Mucosa of stomach (tissue), 1 donor: ENCODE results near the gene FAM47E.
A peak's percentile ranks its signal among the peaks of the same experiment; 100 is the strongest.

Experiments
- H3K27me3 ChIP-seq: one replicate; pipeline ENCODE4 v1.7.0; 2013; ENCODE audit warnings: mild to moderate bottlenecking, low read length; ENCODE audit not compliant: control insufficient read depth, insufficient read depth
- H3K36me3 ChIP-seq: one replicate; pipeline ENCODE4 v1.7.0; 2013; ENCODE audit warnings: low read length; ENCODE audit not compliant: control insufficient read depth, insufficient read depth
- H3K4me1 ChIP-seq: one replicate; pipeline ENCODE4 v1.7.0; 2013; ENCODE audit warnings: mild to moderate bottlenecking, low read length; ENCODE audit not compliant: control insufficient read depth, insufficient read depth
- H3K4me3 ChIP-seq: one replicate; pipeline ENCODE4 v1.7.0; 2013; ENCODE audit warnings: low read length
- H3K9ac ChIP-seq: one replicate; pipeline ENCODE4 v1.7.0; 2013; ENCODE audit warnings: mild to moderate bottlenecking, low read length, moderate library complexity
- H3K9me3 ChIP-seq: one replicate; pipeline ENCODE4 v1.7.0; 2013; ENCODE audit warnings: mild to moderate bottlenecking, low read length, moderate library complexity; ENCODE audit not compliant: control insufficient read depth
- donor health status: Pancreatic carcinoma.

The FAM47E gene

DNA sequence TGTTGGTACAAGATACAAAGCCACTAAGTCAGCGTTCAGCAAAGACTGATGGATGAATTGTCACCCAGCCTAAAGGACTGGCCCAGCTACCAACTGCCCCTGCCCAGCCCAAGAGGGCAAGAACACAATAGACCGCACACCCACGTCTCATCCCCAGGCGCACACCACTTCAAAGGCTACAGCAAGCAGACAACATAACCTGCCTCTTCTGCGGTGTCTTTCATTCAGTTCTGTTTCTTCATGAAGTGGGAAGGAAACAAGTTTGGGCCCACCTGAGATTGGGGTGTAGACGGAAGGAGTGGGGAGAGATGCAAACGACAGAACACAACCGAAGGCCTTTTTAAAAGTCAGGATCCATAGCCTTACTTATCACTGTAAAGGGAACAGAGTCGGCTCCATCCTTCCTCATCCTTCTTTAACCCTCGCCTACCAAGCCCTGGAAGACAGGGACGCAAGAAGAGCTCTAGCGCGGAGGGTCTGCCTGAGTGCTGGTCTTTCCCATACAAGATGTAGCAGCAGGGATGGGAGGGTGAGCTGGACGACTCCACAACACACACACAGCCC, 38.6 kb upstream of the FAM47E start:
- H3K4me1 ChIP-seq = peaks cover 57% of the 10 kb centered on the region
- peak overlapping the region; percentile 37 for H3K4me3 ChIP-seq
- H3K9me3 ChIP-seq = no peaks in the 10 kb centered on the region
- no peaks in the 10 kb centered on the region for H3K36me3 ChIP-seq
- H3K9ac ChIP-seq = peak overlapping the region; percentile 77
- no peaks in the 10 kb centered on the region for H3K27me3 ChIP-seq

DNA sequence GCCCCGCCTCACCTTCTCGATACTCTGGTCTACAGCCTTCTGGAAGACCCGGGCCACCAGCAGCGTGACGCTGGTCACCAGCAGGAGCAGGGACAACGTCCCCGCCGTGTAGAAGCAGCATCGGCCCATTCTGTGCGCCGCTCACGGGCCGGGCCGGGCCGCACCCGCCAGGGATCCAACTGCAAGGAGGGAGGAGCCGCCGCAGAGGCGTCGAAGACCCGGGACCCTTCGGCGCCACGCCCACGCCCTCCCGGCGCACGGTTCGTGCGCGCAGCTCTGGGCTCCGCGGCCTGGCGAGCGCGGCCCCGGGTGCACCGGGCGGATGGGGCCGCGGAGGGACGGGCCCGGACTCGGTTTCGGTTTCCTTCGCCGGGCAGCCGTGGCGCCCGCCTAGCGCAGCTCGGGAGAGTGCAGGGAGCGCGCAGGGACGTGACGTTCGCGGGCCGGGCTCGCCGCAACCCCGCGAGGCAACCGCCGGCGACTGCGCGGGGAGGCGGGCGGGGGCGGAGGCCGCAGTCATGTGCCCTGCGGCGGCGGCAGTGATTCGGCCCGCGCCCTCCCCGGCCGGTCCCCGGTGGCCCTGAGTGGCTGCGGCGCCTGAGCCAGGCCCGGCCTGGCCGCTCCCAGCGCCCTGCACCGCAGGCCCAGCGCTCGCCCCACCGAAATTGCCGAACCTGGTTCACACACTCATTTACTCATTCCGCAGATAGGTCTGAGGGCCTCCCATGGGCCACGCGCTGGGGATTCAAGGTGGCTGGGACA, 37.9 kb upstream of the FAM47E start, which contains the start of gene SCARB2:
Gene SCARB2 (minus strand): TSS at position 410 of the 762 bp plus-strand sequence. CDS start 281 bp downstream, at position 129.
- Histone ChIP-seq H3K4me3 (peak within 1 kb of the TSS; percentile 67), H3K9me3 (no peaks in the 10 kb centered on the region), H3K4me1 (peaks cover 50% of the 10 kb centered on the region), H3K27me3 (no peaks in the 10 kb centered on the region), H3K9ac (peak within 1 kb of the TSS; percentile 77), H3K36me3 (no peaks in the 10 kb centered on the region)

DNA sequence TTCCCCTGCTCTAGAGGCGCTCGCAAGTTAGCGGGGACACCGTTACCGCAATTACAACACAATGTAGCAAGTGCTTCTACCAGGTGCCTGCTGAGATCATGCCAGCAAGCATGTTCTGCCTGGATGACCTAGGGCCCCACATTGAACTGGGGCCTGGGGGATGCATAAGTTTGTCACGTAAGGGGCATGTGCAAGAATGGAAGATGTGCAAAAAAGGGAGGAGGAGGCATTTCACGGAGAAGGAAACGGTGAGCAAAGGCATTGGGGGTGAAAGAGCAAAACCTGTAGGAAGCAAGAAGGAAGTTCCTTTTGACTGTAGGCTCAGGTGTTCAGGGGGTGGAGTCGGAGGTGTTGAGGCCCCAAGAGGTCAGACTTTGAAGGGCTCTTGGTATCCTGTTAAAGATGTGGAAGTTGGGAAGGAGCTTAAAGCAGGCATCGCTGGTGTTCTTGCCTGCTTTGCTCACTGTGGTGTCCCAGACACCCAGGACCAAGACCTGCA, 37.3 kb upstream of the FAM47E start:
- Histone ChIP-seq H3K4me1 (peaks cover 49% of the 10 kb centered on the region), H3K9me3 (no peaks in the 10 kb centered on the region), H3K4me3 (peak overlapping the region; percentile 67), H3K9ac (peak overlapping the region; percentile 77), H3K27me3 (no peaks in the 10 kb centered on the region), H3K36me3 (no peaks in the 10 kb centered on the region)

DNA sequence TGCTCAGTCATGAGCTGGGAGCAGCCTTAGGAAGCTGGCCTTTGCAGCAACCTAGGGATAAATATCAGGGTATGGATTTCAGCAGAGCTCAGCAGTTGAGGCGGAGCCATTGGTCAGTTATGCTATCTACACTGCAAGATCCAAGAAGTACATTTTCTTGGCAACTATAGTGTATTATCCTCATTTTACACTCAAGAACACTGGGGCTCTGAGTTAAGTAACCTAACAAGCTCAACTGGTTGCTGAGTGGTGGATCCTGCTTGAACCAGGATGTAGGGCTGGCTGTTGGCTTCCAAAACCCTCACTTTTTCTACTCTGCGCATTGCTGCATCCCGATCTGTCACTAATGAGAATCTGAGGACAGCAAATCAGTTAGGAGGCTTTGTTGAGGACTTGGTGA, 36.4 kb upstream of the FAM47E start:
- Histone ChIP-seq H3K4me3 (no peak overlapping the region), H3K9ac (no peak overlapping the region), H3K27me3 (no peaks in the 10 kb centered on the region), H3K9me3 (no peaks in the 10 kb centered on the region), H3K36me3 (no peaks in the 10 kb centered on the region), H3K4me1 (peaks cover 45% of the 10 kb centered on the region)

DNA sequence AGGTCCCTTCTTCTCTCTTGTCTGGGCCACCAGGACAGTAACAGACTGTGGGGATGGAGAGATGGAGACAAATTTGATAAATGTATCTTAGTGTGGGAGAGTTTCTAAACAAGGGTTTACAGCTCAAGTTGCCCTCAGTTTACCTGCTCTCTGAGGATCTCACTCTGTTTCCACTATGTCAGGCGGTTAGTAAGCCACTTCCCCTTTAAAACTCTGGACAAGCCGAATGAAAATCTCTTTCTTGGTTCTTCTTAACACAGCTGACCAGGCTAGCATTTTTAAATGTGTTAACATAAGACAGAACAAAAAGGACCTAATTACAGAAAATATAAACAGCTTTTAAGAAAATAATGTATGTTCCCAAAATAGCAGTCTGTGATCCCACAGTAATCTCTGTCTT, 35.0 kb upstream of the FAM47E start:
- H3K36me3 ChIP-seq = no peaks in the 10 kb centered on the region
- no peaks in the 10 kb centered on the region for H3K27me3 ChIP-seq
- H3K4me1 ChIP-seq = peaks cover 32% of the 10 kb centered on the region
- H3K9ac ChIP-seq = no peak overlapping the region
- no peak overlapping the region for H3K4me3 ChIP-seq
- no peaks in the 10 kb centered on the region for H3K9me3 ChIP-seq

DNA sequence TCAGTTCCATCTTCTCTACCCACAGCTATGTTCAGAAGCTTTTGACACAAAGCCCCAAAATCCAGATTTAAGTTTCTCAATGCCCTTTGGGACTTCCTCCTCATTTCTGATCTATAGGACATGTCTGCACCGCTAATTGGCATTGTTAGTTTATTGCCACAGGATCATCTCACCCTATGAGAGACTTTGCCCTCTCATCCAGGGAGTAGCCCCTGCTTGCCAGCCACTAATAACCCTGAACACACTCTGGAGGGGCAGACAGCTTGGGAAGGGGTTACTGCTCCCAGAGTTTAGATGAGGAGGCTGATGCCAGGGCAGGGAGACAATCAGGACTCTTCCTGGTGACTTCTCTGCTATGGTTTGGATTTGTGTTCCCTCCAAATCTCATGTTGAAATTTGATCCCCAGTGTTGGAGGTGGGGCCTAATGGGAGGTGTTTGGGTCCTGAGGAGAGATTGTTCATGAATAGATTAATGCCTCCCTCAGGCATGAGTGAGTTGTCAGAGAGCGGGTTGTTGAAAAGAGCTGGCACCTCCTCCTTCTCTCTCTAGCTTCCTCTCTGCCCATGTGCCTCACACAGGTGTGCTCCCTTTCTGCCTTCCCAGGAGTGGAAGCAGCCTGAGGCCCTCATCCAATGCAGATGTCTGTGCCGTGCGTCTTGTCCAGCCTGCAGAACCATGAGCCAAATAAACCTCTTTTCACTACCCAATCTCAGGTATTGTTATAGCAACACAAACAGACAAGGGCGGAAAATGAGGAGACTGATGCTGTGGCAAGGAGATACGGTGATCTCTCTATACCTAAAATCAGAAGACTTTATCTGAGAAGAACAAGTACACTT, 34.3 kb upstream of the FAM47E start:
- no peaks in the 10 kb centered on the region for H3K36me3 ChIP-seq

DNA sequence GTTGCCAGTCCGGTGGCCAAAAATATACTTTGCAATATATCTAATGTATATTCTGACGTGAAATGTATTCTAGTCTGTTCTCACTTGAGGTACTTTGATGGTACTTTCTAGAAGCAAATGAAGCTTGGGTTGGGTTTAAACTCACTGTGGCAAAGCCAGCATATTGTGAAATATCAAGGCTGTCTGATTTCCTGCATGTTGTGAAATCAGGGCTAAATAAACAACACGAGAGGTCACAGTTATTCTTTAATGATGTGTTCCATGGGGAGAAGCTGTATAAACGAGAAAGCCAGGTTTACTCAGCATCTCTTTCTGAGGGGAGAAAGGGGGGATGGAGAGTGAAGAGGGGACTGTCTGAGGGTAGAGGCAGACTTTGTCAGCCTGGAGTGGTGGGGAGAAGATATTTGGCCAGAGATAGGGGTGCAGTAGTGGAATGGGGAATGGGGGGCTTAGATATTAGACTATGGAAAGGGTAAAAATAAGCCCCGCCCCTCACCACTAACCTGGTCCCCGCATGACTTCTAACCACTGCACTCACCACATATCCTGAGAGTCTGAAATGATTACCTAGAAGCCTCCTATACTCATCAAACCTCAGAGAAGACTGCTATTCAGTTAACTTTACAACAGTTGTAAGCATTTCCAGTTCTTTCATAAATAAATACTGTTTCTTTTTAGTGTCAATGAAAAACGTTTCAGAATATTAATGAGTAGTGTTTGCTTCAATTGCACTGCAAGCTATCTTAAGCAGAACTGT, 32.0 kb upstream of the FAM47E start:
- no peak overlapping the region for H3K4me3 ChIP-seq
- H3K4me1 ChIP-seq = peaks cover 22% of the 10 kb centered on the region
- H3K9ac ChIP-seq = no peak overlapping the region
- no peaks in the 10 kb centered on the region for H3K27me3 ChIP-seq
- no peaks in the 10 kb centered on the region for H3K9me3 ChIP-seq
- H3K36me3 ChIP-seq = no peaks in the 10 kb centered on the region

More for the DNA sequence above, 34.3 kb upstream of the FAM47E start:
- Histone ChIP-seq H3K4me3 (no peak overlapping the region), H3K4me1 (peaks cover 28% of the 10 kb centered on the region), H3K9ac (no peak overlapping the region), H3K9me3 (no peaks in the 10 kb centered on the region), H3K27me3 (no peaks in the 10 kb centered on the region)

DNA sequence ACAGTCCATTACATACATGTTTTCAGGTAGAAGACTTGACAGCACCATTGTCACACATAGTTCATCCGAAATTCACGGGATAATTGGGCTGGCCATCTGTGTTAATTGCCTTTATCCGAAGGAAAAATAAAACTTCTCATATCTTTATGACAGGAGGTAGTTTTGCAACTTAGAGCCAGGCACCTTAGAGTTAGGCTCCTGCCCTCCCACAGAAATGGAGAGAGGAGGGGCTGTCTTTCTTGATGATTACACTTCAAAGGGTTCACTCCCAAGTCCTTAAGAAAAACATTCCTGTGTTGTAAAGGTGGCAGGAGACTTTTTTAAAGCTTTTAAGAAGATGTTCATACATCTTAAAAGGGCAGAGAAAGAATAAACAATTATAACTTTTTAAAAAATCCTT, 27.4 kb upstream of the FAM47E start:
- no peak overlapping the region for H3K9ac ChIP-seq

DNA sequence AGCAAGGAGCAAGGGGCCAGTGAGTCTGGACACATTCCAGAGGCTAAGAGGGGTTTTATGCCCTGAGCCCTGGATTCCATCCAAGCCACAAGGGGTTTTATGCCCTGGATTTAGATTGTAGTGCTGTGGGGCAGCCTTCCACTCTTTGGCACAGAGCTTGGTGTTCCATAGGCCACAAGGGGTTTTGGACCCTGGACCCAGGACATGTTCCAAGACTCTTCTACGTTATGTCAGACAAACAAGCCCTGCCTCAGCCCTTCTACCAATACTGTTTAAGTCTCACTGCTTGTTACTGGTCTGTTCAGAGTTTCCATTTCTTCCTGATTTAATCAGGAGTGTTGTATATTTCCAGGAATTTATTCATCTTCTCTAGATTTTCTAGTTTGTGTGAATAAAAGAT, 25.1 kb upstream of the FAM47E start:
- H3K4me3 ChIP-seq = no peak overlapping the region
- H3K9me3 ChIP-seq = no peaks in the 10 kb centered on the region
- no peaks in the 10 kb centered on the region for H3K27me3 ChIP-seq
- no peaks in the 10 kb centered on the region for H3K36me3 ChIP-seq
- no peaks in the 10 kb centered on the region for H3K4me1 ChIP-seq
- no peak overlapping the region for H3K9ac ChIP-seq

More for the DNA sequence above, 27.4 kb upstream of the FAM47E start:
- Histone ChIP-seq H3K36me3 (no peaks in the 10 kb centered on the region), H3K4me3 (no peak overlapping the region), H3K9me3 (no peaks in the 10 kb centered on the region), H3K27me3 (no peaks in the 10 kb centered on the region), H3K4me1 (peaks cover 5% of the 10 kb centered on the region)

DNA sequence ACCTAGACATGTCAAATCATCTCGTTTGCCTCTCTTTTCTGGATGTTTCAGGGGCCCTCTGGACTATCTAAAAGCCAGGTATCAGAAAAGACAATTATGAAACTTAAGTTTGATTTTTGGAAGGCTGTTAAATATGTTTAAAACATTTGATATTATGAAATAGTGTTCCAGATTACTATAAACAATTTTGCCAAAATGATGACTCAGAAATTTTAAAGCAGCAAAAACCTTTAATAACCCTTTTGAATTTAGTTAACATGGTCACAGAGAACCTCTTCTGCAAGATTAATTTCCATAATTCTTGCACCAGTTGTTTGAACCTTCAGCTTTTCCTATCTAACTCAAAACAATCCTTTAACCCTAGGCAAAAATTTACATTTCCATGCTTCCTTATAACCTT, 18.8 kb upstream of the FAM47E start:
- Histone ChIP-seq H3K4me3 (no peak overlapping the region), H3K27me3 (no peaks in the 10 kb centered on the region), H3K36me3 (no peaks in the 10 kb centered on the region), H3K9me3 (no peaks in the 10 kb centered on the region), H3K9ac (no peak overlapping the region), H3K4me1 (peaks cover 11% of the 10 kb centered on the region)

DNA sequence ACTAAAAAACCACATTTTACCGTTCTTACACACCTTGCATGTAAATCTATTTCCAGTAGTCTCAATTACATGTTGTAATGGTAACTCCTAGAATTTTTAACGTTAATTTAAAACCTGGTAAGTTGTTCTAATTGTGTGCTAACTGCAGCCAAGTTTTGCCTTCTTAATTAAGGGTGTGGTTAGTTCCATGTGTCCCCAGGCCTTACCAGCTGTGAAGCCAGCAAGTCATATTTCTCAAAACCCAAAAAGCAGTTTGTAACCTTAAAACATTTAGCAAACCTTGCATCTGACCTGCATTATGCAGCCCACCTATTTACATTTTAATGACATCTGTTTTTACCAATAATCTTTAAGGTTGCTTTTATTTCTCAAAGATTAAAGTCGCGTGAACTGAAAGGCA, 18.4 kb upstream of the FAM47E start:
- Histone ChIP-seq H3K27me3 (no peaks in the 10 kb centered on the region), H3K4me1 (peaks cover 15% of the 10 kb centered on the region), H3K36me3 (no peaks in the 10 kb centered on the region), H3K4me3 (no peak overlapping the region), H3K9ac (no peak overlapping the region), H3K9me3 (no peaks in the 10 kb centered on the region)
